VCaP (cell line): ENCODE measurements around the gene IL4.

ENCODE experiments used
- H3K27ac ChIP-seq: fragments of 450-650 bp; 2 replicates; pipeline ENCODE4 v1.5.1; 2017
- TF ChIP-seq, protein P1 (sequence below): fragments of 450-650 bp; conservative IDR thresholded peaks from 2 replicates; pipeline ENCODE4 v1.5.1; 2017; ENCODE audit warnings: mild to moderate bottlenecking, moderate library complexity

IL4 gene

DNA sequence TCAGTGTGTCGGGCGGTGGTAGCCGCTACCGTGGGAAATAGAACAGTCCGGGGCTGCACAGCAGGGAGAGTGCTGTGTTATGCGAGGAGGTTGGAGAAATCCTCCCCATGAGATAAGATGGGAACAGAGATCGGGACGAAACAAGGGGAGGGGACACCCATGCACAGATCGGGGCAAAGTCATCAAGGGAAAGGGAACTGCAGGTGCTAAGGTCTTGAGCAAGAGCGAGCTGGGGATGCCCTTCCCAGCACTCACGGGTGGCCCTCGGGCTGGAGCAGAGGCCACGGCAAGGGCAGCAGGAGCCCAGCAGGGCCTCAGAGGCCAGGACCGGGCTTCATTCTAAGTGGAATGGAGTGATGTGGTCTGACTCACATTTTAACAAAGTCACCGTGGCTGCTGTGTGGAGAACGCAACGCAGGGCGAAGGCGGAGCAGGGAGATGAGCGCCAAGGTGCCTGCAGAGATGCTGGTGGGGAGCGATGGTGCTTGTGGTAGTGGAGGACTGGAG lies 8.2 kb upstream of the IL4 start:
- TF ChIP-seq, protein P1, sequence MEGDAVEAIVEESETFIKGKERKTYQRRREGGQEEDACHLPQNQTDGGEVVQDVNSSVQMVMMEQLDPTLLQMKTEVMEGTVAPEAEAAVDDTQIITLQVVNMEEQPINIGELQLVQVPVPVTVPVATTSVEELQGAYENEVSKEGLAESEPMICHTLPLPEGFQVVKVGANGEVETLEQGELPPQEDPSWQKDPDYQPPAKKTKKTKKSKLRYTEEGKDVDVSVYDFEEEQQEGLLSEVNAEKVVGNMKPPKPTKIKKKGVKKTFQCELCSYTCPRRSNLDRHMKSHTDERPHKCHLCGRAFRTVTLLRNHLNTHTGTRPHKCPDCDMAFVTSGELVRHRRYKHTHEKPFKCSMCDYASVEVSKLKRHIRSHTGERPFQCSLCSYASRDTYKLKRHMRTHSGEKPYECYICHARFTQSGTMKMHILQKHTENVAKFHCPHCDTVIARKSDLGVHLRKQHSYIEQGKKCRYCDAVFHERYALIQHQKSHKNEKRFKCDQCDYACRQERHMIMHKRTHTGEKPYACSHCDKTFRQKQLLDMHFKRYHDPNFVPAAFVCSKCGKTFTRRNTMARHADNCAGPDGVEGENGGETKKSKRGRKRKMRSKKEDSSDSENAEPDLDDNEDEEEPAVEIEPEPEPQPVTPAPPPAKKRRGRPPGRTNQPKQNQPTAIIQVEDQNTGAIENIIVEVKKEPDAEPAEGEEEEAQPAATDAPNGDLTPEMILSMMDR = no peak
- no peak overlapping the region for H3K27ac ChIP-seq

DNA sequence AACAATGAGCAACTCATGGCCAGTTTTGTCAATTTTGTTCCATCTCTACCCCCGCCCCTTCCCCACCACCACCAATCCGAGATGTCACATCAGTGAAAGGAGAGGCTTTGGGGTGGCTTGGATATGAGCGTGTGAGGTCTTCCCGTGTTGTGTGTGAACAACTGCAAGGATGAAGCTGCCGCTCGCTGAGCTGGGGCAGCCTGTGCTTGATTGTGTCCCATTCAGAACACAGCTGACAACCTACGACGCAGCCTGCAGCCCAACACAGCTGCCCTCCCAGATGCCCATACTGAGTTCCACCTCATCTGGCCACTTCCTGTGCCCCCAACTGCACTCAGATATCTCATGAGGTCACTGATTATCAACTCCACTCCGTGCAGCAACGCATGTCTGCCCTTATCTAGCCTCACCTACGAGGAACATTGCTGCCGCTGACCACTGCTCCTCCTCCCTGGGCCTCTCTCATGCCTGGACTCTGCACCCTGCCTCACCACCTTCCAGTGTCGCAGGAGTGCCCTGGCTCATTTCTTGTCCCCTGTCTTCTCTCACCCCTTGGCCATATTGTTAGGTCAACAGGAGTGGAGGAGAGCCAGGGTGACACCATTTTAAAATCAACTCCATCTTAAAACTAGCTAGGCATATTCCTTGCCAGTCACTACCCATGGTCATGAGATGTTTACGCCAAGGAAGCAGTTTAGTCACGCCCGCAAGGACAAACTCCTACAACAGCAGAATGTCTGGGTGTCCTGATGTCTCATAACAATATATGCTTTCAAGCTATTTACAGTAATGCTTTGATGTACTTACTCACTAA lies 7.3 kb upstream of the IL4 start:
- H3K27ac ChIP-seq = no peak overlapping the region
- TF ChIP-seq, protein P1 = no peak

DNA sequence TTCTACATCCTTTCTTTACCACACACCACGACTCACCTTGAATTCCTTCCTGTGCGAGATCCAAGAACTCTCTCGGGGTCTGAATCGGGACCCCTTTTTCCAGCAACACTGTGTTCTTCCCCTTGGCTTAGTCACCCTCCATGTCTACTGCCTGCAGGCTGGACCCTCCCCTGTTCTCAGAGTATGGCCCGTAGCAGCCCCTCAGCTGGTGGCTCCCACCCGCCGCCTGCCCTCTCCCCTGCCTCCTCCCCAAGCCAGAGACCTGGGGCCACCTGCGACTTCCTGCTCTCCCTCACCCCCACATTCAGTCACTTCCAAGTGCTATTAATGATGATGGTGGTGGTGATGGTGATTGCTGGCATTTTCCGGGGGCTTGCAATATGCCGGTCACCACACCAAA lies 6.5 kb upstream of the IL4 start:
- H3K27ac ChIP-seq = no peak overlapping the region
- TF ChIP-seq, protein P1 = no peak

DNA sequence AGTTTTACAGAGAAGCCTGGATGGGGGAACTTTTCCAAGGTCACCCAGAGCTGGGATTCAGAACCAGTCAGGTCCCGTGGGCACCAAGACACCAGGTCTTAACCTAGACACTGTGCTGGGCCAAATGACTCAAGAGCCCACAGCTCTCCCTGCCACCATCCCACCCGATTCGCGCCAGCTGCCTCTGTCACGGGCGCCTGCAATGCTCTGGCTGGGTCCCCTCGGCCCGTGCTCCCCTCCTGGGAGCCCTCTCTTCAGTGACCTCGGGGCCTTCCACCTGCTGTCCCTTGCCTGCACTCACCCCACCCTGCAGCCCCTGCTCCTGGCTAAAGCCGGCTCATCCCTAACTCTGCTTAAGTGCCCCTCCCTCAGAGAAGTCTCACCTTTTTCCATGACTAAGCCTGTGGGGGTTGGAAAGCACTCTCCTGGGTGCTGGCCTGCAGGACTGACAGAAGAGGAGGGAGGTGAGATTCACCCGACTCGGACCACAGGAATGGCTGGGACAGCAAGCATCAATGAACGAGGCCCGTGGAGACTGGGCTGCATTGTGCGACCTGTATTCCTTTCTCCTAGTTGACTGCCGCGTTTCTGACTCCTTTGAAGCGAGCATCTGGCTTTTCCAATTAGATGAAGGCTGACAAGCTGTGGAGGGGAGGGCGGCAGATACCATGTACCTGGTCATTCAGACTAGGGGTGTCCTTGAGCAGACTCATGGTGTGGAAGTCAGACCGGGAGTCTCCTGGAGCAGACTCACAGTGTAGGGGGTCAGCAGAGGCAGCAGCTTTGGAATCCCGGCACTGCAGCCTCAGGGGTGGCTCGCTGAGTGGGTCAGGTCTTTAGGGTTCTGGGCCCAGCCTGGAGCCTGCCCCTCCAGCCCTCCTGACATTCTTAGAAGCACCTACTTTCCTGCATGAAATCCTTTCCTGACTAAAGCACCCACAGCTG lies 5.8 kb upstream of the IL4 start:
- TF ChIP-seq, protein P1 = no peak

DNA sequence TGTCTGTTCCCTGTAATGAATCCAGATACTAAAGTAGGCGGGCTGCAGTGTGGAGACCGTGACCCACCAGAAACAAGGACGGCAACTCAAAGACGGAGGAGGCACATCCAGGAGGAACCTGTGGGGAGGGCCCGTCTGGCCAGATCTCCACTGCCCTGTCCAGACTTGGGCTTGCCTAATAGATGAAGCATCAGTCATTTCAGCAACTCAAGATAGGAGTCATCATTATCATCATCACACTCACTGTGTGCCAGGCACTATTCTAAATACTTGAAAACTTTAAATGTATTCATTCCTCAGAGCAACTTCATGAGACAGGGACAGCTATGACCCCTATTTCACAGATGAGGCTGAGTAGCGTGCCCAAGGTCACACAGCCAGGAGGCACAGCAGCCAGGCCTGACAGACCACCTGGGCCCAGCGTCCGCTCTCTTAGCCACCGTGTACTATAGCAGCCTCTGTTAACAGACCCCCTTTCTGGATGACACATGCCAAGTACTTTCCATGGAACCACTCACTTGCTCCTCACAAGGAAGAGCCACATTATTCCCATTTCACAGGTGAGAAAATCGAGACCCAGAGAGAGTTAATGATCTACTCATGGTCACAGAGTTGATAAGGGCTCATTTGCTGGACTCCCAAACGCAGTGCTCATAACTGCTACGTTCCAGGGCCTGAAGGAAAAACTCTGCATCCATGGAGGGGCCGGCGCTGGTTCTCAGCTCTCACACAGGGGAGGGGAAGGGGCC lies 4.9 kb upstream of the IL4 start:
- no peak overlapping the region for H3K27ac ChIP-seq
- TF ChIP-seq, protein P1 = no peak

More for the DNA sequence above, 5.8 kb upstream of the IL4 start:
- no peak overlapping the region for H3K27ac ChIP-seq

DNA sequence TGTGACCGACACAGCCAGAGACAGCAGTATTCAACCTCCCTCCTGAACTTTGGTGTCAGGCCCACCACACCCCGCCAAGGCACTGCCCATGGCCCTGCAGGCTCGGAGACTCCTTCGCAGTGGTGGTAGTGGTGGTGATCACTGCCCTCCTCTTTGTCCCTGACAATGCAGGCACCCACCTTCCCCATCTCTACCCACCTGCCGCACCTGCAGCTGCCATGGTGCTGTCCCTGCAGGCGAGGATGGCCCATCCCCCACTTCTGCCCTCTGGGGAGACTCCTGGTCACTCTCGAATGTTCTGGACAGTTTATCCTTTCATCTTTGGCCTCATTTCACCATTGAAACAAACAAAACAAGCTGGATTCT lies 4.4 kb upstream of the IL4 start:
- TF ChIP-seq, protein P1 = no peak
- no peak overlapping the region for H3K27ac ChIP-seq
